Tibial nerve (tissue), 4 donors: ENCODE results near the gene USP25. TPM values are rescaled to one million over a fixed set of nuclear protein-coding genes. Genes with fewer than 3 reads are reported as not detected.

Experiments used
- DNase-seq, 2 donors: peaks; one replicate each; pipeline ENCODE4 v3.0.0-alpha.2; 2019; ENCODE audit warnings: low spot score in 2 of 2
- H3K27ac ChIP-seq, 4 donors: fragments of 200-600 bp; sonication (generic) in 3 of 4; one replicate each; pipeline ENCODE4 v1.5.1; 2017 to 2019; ENCODE audit warnings: mild to moderate bottlenecking in 1 of 4
- H3K27me3 ChIP-seq, 2 donors: fragments of 200-600 bp; sonication (generic) in 1 of 2; one replicate each; pipeline versions ENCODE4 v1.5.1 to v1.6.0; 2017 to 2019
- H3K36me3 ChIP-seq, 3 donors: fragments of 200-600 bp; sonication (generic); one replicate each; pipeline ENCODE4 v1.5.1; 2018 to 2019
- H3K4me1 ChIP-seq, 4 donors: fragments of 200-600 bp; sonication (generic) in 3 of 4; one replicate each; pipeline ENCODE4 v1.5.1; 2017 to 2019
- H3K4me3 ChIP-seq, 4 donors: fragments of 200-600 bp; sonication (generic) in 3 of 4; one replicate each; pipeline ENCODE4 v1.5.1; 2017 to 2019; ENCODE audit warnings: mild to moderate bottlenecking in 1 of 4, moderate library complexity in 1 of 4
- H3K9me3 ChIP-seq, 4 donors: fragments of 200-600 bp; sonication (generic) in 3 of 4; one replicate each; pipeline ENCODE4 v1.5.1; 2017 to 2019
- CTCF ChIP-seq, 5 experiments: fragments of 200-600 bp in 3 of 5; fragments of 450-650 bp in 2 of 5; sonication (generic) in 3 of 5; IDR thresholded peaks; one replicate each; pipeline ENCODE4 v1.5.1; 2016 to 2019; ENCODE audit warnings: antibody characterized with exemption in 5 of 5, mild to moderate bottlenecking in 3 of 5, moderate library complexity in 2 of 5
- EP300 ChIP-seq, 2 donors: sonication (generic); formaldehyde crosslinking; IDR thresholded peaks; one replicate each; pipeline ENCODE4 v1.6.1; 2017; ENCODE audit warnings: antibody characterized with exemption in 2 of 2, mild to moderate bottlenecking in 1 of 2
- POLR2A ChIP-seq, 2 donors: fragments of 450-650 bp; IDR thresholded peaks; one replicate each; pipeline ENCODE4 v1.6.1; 2017; ENCODE audit warnings: antibody characterized with exemption in 2 of 2, mild to moderate bottlenecking in 2 of 2, moderate library complexity in 2 of 2
- WGBS, 2 donors: methylation state at CpG; one replicate each; pipeline ENCODE4 v1.1.5; 2018; 5-methylcytosine and 5-hydroxymethylcytosine counted together
- total RNA-seq, 4 donors: library from RNA; depleted of rRNA; stranded (reverse); fragments of >200 nt; gene quantifications; one replicate each; pipeline ENCODE4 v1.1.0, GENCODE V29; 2016

USP25 gene
- total RNA-seq, 4 donors from 2014 or later = 59.6 to 79.8 (median 69.9) TPM

- no peaks in the 10 kb centered on the region for H3K9me3 ChIP-seq
- TF ChIP-seq POLR2A (IDR thresholded peaks at IDR 0.05) (no peak), EP300 (IDR thresholded peaks at IDR 0.05) (no peak), CTCF (IDR thresholded peaks at IDR 0.05) (no peak)
- no peaks in the 10 kb centered on the region for H3K27me3 ChIP-seq
- H3K27ac ChIP-seq = no peak overlapping the region
- peaks cover 0 to 83% (median 24%) of the 10 kb centered on the region in 4 donors for H3K4me1 ChIP-seq
- no peak overlapping the region for H3K4me3 ChIP-seq
- WGBS, 2 donors = 65 to 76% methylated on average over 3 of the region's 3 CpGs
- no peak for DNase-seq
- H3K36me3 ChIP-seq = peaks cover 0 to 12% (median 0%) of the 10 kb centered on the region in 3 donors
These were observed 10.6 kb downstream of the USP25 start for GRCh38 chr21:15740383-15740782.

GRCh38 chr21:15741510-15741909, 11.7 kb downstream of the USP25 start:
- WGBS, 2 donors = 18 to 26% methylated on average over 1 of the region's 1 CpG

GRCh38 chr21:15742052-15742670, 12.4 kb downstream of the USP25 start:
- H3K27ac ChIP-seq = peak overlapping the region in 2 of 4 donors; percentile 1 to 16
- no peaks in the 10 kb centered on the region for H3K9me3 ChIP-seq
- 49 to 56% methylated on average over 4 of the region's 4 CpGs for WGBS, 2 donors
- peaks cover 0 to 12% (median 0%) of the 10 kb centered on the region in 3 donors for H3K36me3 ChIP-seq
- peaks cover 0 to 67% (median 18%) of the 10 kb centered on the region in 4 donors for H3K4me1 ChIP-seq
- H3K4me3 ChIP-seq = no peak overlapping the region
- no peaks in the 10 kb centered on the region for H3K27me3 ChIP-seq
- TF ChIP-seq CTCF (IDR thresholded peaks at IDR 0.05) = no peak
- no peak for TF ChIP-seq EP300 (IDR thresholded peaks at IDR 0.05)
- TF ChIP-seq POLR2A (IDR thresholded peaks at IDR 0.05) = no peak
- DNase-seq = no peak

More at GRCh38 chr21:15741510-15741909, 11.7 kb downstream of the USP25 start:
- Histone ChIP-seq H3K36me3 (peaks cover 0 to 12% (median 0%) of the 10 kb centered on the region in 3 donors), H3K4me3 (no peak overlapping the region), H3K4me1 (peaks cover 0 to 71% (median 18%) of the 10 kb centered on the region in 4 donors), H3K27me3 (no peaks in the 10 kb centered on the region), H3K27ac (no peak overlapping the region), H3K9me3 (no peaks in the 10 kb centered on the region)
- no peak for TF ChIP-seq CTCF (IDR thresholded peaks at IDR 0.05)
- TF ChIP-seq EP300 (IDR thresholded peaks at IDR 0.05) = no peak
- no peak for TF ChIP-seq POLR2A (IDR thresholded peaks at IDR 0.05)
- no peak for DNase-seq

- H3K27me3 ChIP-seq = no peaks in the 10 kb centered on the region
- 89 to 99% methylated on average over 10 to 13 of the region's 13 CpGs for WGBS, 2 donors
- peak overlapping the region in 2 of 4 donors; percentile 1 to 16 for H3K27ac ChIP-seq
- peaks cover 0 to 68% (median 18%) of the 10 kb centered on the region in 4 donors for H3K4me1 ChIP-seq
- H3K9me3 ChIP-seq = no peaks in the 10 kb centered on the region
- no peak for TF ChIP-seq POLR2A (IDR thresholded peaks at IDR 0.05)
- TF ChIP-seq CTCF (IDR thresholded peaks at IDR 0.05) = no peak
- no peak for TF ChIP-seq EP300 (IDR thresholded peaks at IDR 0.05)
- peaks cover 0 to 12% (median 0%) of the 10 kb centered on the region in 3 donors for H3K36me3 ChIP-seq
- no peak overlapping the region for H3K4me3 ChIP-seq
- no peak for DNase-seq
These were observed 12.9 kb downstream of the USP25 start for GRCh38 chr21:15742694-15743093.

DNA sequence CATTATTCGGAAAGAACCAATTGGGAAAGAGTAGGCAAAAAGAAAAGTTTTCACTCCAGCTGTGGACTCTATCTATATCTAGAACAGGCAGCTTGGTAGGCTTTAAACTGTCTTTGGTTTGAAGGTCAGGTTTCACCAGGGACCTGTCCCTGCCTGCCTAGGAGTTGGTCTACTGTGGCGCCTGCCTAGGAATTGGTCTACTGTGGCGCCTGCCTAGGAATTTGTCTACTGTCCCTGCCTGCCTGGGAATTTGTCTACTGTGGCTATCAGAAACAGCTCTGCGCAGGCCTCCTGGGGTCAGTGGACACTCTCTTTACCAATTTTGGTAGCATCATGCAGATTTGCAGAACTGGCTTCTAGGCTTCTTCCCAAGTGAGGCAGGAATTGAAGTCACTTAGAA, 13.8 kb downstream of the USP25 start:
- no peak for DNase-seq
- no peaks in the 10 kb centered on the region for H3K27me3 ChIP-seq
- no peak overlapping the region for H3K27ac ChIP-seq
- H3K9me3 ChIP-seq = no peaks in the 10 kb centered on the region
- no peak for TF ChIP-seq POLR2A (IDR thresholded peaks at IDR 0.05)
- TF ChIP-seq EP300 (IDR thresholded peaks at IDR 0.05) = no peak
- TF ChIP-seq CTCF (IDR thresholded peaks at IDR 0.05) = no peak
- H3K4me1 ChIP-seq = peaks cover 0 to 67% (median 18%) of the 10 kb centered on the region in 4 donors
- H3K4me3 ChIP-seq = no peak overlapping the region
- peaks cover 0 to 12% (median 0%) of the 10 kb centered on the region in 3 donors for H3K36me3 ChIP-seq
- 96 to 97% methylated on average over 4 of the region's 4 CpGs for WGBS, 2 donors
